Inflammatory macrophage treated with lipopolysaccharide for 4 hours (primary cell): Measurements from ENCODE around the gene SPOP.
A peak's percentile ranks its signal among the peaks of the same experiment; 100 is the strongest.
"Not testable (repeated sequence)": the region's sequence is repeated elsewhere in the genome, so short reads cannot be mapped to it uniquely, and the experiment has no call there.

Source experiments
- DNase-seq: peaks from one replicate; pipeline ENCODE4 v3.0.0-alpha.2; 2020

SPOP gene

GRCh38 chr17:49677933-49678847 is at the start of gene SPOP:
Gene SPOP (minus strand): TSS chr17:49678097. CDS start chr17:49622810, 55,287 bp downstream.
- DNase-seq: peak; percentile 99

- no peak for DNase-seq
Measured at GRCh38 chr17:49727380-49727779, 49.5 kb upstream of the SPOP start.

GRCh38 chr17:49725452-49726130 is 47.7 kb upstream of the SPOP start:
- DNase-seq: no peak

GRCh38 chr17:49724552-49724951 is 46.7 kb upstream of the SPOP start:
- DNase-seq: not testable (repeated sequence)

GRCh38 chr17:49723423-49723822 is 45.5 kb upstream of the SPOP start:
- no peak for DNase-seq

- DNase-seq: no peak
Measured at GRCh38 chr17:49722066-49722465, 44.2 kb upstream of the SPOP start.

- no peak for DNase-seq
Measured at GRCh38 chr17:49717371-49717861, 39.5 kb upstream of the SPOP start.

GRCh38 chr17:49716668-49717364 is 38.9 kb upstream of the SPOP start:
- no peak for DNase-seq

- no peak for DNase-seq
Measured at GRCh38 chr17:49715717-49716279, 37.9 kb upstream of the SPOP start.

- no peak for DNase-seq
Measured at GRCh38 chr17:49715216-49715615, 37.3 kb upstream of the SPOP start.

- DNase-seq: peak; percentile 27
Measured at GRCh38 chr17:49708515-49709183, 30.8 kb upstream of the SPOP start.

- peak; percentile 99 for DNase-seq
Measured at GRCh38 chr17:49707608-49708514, 30.0 kb upstream of the SPOP start, which contains the start of gene SLC35B1. Gene SLC35B1 (minus strand): TSS chr17:49707964. CDS start chr17:49707833, 131 bp downstream.

- no peak for DNase-seq
Measured at GRCh38 chr17:49707246-49707607, 29.3 kb upstream of the SPOP start.

GRCh38 chr17:49705254-49705653 is 27.4 kb upstream of the SPOP start:
- DNase-seq: no peak

GRCh38 chr17:49703557-49704277 is 25.8 kb upstream of the SPOP start:
- peak; percentile 55 for DNase-seq

- DNase-seq: no peak
Measured at GRCh38 chr17:49700960-49701359, 23.1 kb upstream of the SPOP start.

- DNase-seq: no peak
Measured at GRCh38 chr17:49699966-49700575, 22.2 kb upstream of the SPOP start.

GRCh38 chr17:49698005-49698404 is 20.1 kb upstream of the SPOP start:
- DNase-seq: no peak

GRCh38 chr17:49696233-49696761 is 18.4 kb upstream of the SPOP start:
- peak; percentile 91 for DNase-seq
